ENCODE results near the gene OR52I2.

OR52I2 gene

GRCh38 chr11:4607781-4608666, 26.5 kb downstream of the OR52I2 start, which contains the start of gene TRIM68:
TRIM68 (minus strand) TSS chr11:4608231; CDS start chr11:4605504, 2,727 bp downstream.
- peak; percentile 90 for DNase-seq (ENCODE audit: low spot score)

- DNase-seq (ENCODE audit: low spot score) = no peak
Measured at GRCh38 chr11:4610258-4610935, 28.9 kb downstream of the OR52I2 start.

- no peak for DNase-seq (ENCODE audit: low spot score)
Measured at GRCh38 chr11:4611986-4612385, 30.4 kb downstream of the OR52I2 start.

GRCh38 chr11:4615856-4616444, 34.4 kb downstream of the OR52I2 start:
- DNase-seq (ENCODE audit: low spot score) = no peak

- DNase-seq (ENCODE audit: low spot score) = no peak
Measured at GRCh38 chr11:4619514-4619913, 38.0 kb downstream of the OR52I2 start.

- peak; percentile 30 for DNase-seq (ENCODE audit: low spot score)
Measured at GRCh38 chr11:4626207-4627099, 44.9 kb downstream of the OR52I2 start.

- DNase-seq (ENCODE audit: low spot score) = no peak
Measured at GRCh38 chr11:4636136-4636535, 54.6 kb downstream of the OR52I2 start.

GRCh38 chr11:4636962-4637661, 55.6 kb downstream of the OR52I2 start, which contains the start of gene OR51D1:
OR51D1 (plus strand) TSS chr11:4637477; CDS start chr11:4639791, 2,314 bp downstream.
- peak; percentile 70 for DNase-seq (ENCODE audit: low spot score)

GRCh38 chr11:4637662-4638047, 56.1 kb downstream of the OR52I2 start:
- DNase-seq (ENCODE audit: low spot score) = no peak

- DNase-seq (ENCODE audit: low spot score) = no peak
Measured at GRCh38 chr11:4639931-4640330, 58.4 kb downstream of the OR52I2 start.

GRCh38 chr11:4641501-4641900, 60.0 kb downstream of the OR52I2 start:
- no peak for DNase-seq (ENCODE audit: low spot score)

- DNase-seq (ENCODE audit: low spot score) = no peak
Measured at GRCh38 chr11:4642043-4642442, 60.5 kb downstream of the OR52I2 start.
